NCI-H2081 (cell line): ENCODE measurements around the gene DUSP7.

Experiments
- DNase-seq, 2 experiments: peaks; one replicate each; lab custom pipeline; 2025; lab: John Stamatoyannopoulos, UW

DUSP7 gene

DNA sequence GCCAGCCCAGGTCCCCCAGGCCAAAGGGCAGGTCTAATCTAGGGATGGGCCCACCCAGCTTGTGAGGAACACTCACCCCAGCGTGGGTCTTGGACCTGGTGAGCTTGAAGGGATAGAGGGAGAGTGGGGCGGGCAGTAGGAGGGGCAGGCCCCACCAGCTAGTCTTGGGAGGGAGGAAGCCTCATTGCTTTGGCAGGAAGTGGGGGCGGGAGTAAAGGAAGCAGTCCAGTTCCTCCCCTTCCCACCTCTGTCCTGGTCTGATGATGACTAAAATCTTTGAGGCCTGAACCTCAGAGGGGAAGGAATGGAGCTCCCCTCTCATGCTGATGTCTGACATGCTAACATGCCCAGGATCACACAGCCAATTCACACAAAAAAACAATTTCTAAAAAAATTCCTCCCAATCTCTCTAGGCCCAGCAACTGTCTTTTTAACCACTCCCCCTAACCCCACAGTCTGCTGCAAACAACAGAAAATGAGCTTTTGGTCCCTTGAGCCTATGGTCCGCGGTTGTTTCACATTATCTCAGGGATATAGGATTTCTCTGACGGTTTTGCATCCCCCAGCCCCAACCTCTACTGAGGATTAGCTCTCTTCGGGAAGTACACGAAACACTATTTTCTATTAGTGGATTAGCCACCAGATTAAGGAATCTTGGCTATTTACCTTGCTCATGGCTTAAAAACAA lies 30.7 kb upstream of the DUSP7 start:
- DNase-seq = no peak

DNA sequence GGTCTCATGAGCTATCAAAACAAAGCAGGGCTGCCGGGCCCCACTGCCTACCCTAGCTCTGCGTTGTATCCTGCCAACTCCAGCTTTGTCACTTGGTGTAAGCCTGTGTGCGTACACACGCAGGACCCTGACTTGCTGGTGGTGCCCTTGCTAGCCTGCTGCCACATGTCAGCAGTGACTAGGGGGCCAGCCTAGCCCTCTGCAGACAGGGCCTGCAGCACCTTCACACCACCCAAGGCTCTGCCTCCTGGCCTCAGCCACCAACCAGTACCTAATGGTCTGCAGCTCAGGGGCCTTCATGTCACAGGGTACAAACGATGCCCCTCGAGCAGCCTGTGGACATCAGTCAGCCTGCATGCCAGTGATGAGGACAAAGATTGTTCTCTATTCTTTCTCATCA lies 30.1 kb upstream of the DUSP7 start:
- DNase-seq = no peak

DNA sequence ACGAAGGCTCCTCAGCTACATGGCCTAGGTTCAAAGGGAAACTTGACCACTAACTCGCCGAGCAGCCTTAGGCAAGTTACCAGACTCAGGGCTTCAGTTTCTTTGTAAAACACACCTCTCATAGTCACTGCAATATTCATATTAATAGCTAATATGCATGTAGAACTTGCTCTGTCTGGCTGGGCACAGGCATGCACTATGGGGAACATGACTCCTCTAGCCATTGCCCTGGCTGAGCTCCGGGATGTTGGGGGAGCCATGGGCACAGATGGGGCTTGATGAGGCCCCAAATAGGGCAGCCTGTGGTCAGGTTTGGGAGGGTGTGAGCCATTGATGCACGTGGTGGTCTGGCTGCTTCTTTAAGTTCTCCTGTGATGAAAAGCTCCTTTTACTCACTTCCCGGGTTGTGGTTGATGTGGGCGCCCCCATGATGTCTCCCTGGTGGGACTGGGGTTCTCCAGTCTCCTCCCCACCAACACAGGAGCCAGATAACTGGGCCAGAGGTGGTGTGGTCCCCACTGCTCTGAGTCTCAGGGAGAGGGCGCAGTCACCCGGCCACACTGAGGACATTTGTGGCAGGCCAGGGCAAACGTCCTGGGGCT lies 29.4 kb upstream of the DUSP7 start:
- DNase-seq = no peak

DNA sequence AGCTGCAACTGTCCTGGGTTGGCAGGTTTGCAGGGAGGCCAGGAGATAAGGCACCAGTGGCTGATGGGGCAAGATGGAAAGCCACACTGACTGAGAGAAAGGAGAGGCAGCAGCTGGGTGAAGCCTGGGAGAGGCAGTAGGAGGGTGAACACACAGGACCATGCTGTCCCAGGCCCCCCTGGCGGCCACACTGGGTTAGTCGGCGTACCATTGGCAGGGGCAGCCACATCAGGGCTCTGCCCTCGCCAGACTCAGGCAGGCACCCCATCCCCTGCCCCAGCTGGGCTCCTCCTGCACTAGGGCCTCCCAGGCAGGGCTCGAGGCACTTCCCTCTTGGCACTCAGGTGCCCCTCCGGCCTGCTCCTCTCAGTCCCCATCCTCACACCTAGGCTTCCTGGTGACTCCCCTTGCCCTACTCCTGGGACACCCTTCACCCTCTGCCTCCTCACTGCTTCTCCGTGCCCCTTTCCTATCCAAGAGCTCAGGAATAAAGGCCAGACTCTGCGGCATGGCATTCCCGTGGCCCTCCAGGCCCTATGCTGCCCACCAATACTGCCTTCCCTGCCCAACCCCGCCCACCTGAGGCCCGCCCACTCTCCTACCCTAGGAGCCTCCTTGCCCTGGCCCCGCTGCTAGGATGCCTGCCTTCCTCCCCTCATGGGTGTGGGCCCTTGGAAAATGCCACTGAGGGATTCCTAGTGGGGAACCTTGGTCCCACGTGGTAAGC lies 28.7 kb upstream of the DUSP7 start:
- DNase-seq = no peak

DNA sequence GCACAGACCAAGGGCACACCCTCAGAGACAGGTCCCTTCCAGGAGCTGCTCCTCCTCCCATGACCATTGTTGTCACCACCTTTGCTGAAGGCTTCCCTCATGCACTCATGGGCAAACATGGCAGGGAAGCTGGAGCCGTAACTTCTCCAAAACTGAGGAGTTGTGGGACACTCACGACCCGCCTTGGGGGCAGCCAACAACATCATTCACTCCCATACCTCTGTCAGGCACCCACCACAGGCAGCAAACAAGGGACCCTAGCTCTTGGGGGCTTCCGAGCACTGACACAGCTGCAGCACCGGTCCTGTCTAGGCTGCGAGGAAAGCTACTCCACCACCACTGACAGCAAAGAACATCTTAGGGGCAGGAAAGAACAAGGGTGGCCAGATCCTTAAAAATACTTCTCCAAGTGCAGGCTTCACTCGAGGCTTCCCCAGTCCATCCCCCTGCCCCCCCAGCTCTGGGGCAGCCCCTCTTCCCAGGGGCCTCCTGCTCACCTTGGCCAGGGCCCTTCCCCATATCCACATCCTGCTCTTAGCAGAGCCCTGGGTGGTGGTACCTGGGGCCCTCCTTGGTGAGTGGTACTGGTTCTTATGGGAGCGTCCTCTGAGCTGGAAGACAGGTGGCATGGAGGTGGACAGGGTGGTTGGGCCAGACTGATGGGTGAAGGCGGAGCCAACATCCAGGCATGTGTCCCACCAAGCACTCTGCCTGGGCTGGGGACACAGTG lies 28.0 kb upstream of the DUSP7 start:
- DNase-seq = no peak

DNA sequence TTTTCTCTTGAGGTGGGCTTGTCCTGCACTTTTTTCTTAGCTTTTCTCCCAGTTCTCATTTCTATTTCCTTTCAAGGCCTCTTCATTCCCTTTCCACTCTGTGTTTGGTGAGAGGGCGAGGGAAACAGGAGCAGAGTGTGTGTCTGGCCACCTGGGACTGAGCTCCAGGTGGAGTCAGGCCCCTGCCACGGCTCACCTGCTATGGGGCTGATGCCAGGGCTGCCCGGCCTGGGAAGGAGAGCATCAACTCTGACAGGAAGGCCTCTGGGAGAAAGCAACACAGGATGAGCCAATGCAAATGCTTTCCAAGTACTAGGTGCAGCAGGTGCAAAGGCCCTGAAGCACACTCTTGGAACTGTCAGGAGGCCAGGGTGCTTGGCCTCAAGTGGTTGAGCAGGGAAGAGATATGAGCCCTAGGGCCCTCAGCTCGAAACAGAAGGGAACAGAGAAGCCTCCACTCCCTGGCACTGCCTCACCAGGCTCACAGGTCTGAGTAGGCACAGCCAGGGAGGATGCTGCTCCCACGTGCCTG lies 27.3 kb upstream of the DUSP7 start:
- DNase-seq = no peak

DNA sequence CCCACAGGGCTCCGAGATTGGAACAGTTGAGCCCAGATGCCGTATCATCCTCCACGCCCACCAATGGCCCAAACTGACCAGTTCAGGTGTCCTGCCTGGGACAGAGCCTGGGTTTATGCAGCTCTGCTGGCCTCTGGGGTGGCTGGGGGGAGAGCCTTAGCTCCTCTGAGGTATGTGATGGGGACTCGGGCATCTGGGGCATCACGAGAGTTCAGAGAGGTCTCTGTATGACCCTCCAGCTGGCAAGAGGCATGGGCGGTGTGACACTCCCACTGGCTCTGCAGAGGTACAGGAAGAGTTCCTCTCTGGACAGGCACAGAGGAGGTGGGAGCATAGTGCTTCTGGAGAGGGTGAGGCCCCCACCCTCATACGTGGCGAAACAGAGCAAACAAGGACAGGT lies 26.6 kb upstream of the DUSP7 start:
- DNase-seq = no peak

DNA sequence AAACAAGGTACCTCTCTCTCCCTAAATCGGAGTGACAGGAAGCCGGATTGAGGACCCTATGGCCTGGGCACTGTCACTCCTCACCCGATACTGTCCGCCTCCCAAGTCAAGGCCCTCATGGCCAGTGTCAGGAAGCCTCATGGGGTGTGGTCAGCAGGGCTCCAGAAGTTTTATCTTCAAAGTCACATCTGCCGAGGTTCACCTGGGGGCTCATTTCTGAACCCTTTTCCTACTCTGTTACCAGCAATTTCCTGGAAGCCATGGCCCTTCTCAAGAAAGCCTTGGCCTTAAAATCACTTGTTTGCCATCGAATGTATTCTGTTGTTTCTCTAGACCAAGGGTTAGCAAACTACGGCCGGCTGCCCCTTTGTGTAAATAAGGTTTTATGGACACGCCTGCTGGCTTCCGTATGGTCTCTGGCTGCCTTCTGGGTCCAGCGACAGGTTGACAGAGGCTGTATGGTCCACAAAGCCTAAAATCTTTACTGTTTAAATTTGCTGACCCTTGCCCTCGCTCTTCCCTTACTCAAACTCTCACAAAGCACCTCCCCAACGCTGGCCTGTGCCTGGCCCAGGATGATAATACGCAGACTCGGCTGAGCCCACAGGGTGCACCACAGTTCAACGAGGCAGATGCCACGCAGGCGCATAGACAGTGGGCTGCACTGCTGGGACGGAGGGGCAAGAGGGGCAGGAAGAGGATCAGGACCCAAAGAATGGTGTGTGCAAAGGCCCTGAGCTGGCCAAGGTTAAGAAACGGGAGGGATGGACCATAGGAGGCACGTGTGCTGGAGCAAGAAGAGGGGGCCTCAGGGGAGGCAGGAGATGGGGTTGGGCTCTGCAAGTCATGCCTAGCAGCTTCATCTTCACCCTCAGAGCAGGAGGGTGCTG lies 24.7 kb upstream of the DUSP7 start:
- DNase-seq = no peak

DNA sequence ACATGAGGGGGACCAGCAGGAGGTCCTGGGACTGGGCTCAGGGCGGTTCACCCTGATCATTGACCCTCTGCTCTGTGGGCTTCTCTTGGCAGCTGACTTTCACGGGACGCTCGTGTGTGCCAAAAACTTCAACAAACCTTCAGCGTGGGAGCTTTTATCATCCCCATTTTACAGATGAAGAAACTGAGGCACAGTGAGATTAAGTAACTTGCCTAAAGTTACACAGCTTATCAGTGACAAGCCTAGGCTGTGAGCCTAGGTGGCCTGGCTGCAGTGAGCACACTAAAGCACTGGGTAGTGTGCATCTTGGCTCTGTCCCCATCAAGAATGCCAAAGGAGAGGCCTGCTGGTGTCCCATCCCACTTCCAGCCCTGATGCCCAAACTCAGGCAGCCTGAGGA lies 23.6 kb upstream of the DUSP7 start:
- no peak for DNase-seq

DNA sequence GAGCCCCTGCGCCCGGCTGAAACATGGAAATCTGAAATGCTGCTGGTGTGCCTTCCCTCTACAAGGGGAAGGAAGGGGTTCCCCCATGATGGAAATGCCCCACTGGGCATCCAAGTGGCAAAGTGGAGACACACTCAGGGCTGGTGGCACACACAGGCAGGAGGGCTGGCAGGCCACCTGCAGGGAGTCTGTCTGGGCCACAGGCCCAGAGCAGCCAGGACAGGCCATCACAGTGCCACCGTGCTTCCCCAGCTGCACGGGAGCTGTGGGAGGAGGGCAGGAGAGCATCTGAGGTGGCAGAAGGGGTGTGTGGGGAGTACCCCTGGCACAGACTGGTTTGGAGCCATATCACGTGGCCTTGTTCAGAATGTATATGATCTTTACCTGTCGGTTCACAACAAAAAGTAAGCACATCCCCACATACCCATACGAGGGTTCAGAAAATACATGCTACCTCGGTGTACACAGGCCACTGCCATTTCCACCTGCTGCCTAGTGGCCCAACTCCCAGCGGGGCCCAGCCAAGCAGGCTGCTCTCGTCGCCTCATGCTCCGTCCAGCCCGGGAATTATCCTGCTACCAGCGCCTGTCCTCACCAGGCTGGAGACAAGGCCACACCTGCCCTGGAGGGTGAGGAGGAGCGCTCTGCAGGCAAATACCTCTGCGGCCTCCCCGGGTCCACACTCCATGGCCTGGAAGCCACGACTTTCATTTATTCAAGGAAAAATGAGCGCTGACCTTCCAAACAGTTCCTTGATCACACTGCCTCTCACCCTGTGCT lies 22.6 kb upstream of the DUSP7 start:
- DNase-seq = no peak

DNA sequence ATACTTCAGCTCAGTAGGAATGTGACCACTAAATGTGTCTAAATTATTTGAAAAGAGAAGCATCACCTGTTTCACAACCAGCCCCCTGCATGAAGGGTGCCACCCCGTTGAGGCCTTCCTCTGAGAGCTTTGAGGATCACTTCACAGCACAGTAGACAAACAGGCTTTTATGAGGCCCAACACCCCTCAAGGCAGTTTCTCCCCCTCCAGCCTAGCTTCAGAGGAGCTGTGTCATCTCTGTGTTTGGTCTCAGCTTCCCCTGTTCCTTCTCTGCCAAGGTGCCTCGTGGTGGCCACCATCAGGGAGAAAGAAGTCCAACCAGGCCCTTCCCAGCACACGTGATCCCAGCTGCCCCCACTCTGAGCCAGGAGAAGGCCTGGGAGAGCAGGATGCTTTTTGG lies 21.6 kb upstream of the DUSP7 start:
- DNase-seq = no peak

DNA sequence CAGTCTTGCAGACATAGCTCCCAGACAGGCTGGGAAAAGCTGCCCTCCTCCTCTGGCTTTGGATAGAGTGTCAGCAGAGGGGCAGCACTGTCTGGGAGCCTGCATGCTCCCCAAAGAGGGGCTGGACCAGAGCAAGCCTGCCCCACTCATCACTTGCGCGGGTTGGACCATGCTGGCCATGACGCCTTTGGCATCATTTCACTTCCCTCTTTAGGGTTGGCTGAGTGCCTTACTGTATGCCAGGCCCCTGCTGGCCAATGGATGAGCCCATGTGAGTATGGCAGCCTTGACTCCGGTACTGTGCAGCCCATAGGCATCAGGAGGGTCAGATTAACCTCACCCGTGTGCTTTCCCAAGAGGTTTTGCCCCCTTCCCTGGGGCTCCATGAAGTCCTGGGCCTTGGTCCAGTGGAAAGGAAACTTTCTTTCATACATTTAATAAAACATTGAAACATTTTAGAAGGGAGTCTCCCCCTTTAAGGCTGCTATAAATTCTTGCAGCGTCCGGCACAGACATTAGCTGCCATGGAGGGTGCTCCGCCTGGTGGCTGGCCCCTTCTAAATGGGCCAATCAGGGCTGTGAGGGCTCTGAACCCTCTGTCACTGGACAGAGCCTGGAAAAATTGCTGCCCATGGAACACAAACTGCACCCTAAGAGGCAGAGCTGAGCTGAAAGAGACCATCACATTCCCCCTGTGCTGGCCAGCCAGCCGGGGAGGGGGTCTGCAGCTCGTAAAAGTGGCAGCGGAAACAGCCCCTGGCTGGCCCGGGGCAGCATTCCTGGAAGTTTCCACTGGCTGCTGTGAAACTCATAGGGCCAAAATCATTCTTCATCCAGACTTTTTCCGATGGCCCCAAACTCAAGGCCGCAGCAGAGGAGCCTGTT lies 20.8 kb upstream of the DUSP7 start:
- no peak for DNase-seq

DNA sequence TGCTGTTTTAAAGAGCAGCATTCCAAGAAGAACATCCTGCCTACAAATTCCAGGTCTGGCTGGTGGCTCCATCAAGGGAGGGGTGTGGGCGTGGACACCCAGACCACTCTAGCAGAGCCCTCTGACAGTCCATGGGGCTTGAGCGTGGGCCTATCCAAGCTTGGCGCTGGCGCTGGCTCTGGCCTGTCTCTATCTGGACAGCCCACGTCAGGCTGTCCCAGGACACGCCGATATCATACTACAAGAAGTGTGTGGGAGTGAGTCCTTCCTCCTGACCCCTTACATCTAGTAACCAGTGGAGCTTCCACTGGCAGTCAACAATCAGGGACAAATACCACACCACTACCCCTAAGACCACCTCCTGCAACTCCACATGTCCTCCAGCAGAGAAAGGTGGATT lies 17.1 kb upstream of the DUSP7 start:
- no peak for DNase-seq

DNA sequence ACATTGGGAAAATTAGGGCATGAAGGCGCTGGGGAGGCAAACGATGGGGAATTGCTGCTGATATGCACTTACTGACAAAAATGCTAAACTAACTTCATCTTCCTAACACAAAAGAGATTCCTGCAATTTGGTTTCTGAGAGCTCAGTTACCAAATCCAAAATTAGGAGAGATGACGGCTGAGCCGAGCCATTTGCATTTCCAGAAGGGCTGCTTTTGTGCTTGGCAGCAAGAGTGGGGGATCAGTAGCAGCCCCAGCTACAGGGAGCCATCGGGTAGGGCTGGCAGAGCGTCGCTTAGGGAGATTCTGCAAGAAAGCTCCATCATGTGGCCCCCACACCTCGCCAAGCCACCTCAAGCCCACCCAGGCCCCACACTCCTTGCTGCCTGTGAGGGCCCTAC lies 16.1 kb upstream of the DUSP7 start:
- DNase-seq = no peak

DNA sequence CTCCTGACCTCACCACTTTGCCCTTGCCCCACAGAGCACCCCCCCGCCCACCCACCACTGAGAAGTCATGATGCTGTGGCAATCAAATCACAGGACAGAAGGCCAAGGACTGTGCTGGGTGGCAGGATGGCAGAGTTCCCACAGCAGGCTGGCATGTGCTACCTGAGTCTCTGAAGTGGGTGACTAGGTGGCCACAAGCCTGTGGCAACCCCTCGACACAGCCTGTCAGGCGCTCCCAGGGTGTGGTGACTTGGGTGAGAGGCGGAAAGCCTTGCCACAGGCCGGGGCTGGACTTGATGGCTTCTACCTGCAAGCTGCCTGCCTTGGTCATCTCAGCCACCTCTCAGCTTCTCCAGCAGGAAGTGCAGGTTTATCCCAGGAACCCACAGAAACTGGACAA lies 15.6 kb upstream of the DUSP7 start:
- no peak for DNase-seq

DNA sequence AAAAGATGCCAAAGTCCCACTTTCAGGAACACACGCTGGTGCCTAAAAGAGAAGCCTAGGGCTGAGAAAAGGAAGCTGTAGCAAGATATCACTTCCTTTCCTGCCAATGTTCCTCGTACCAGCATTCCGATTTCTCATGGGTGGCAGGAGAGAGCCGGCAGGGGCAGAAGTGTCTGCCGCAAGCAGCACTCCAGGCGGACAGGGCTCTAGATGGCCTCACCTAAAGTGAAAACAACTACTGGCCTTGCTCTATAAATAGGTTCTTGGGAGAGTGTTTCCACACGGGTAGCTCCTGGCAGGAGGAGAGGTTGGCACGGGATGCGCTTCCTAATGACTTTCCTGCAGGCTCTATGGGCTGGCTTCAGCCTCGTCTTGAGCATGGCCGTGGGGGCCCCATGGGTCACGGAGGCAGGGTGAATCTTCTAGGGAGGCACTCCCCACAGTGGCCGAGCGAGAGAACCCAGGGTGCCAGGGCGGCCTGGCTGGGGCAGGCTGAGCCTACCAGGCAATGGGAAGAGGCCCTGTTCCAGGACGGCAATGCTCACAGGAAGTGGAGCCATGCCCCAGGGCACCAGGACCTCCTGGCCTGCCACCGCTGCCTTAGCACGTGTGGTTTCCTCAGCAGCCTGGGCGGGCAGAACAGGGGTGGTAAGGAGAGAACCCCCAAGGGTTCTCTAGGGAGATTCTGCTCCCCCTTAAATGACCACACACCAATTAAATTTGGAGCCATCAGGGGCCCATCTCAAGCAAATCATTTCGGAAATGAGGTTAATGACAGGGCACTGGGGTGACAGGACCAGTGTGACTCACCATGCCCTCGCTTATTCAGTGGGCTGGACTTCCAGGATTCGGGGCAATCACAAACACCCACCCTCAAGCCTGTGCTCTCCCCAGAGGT lies 14.6 kb upstream of the DUSP7 start:
- no peak for DNase-seq

DNA sequence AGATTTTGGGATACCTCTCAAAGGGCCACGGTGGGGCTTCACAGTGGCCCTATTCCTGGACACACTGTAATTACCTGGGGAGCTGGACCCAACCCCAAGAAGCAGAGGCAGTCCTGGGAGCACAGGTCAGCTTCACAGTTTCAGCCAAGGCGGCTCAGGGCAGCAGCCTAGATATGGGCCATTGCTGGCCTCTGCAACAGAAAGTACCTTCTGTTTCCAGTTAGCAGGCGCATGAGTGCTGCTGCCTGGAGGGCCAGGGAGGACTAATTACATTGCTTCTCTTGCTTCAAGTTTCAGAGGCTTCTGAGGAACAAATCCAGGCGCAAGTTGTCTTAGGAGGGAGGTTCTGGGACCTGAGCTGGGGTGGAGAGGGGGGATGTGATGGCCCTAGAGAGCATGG lies 13.5 kb upstream of the DUSP7 start:
- DNase-seq = no peak

DNA sequence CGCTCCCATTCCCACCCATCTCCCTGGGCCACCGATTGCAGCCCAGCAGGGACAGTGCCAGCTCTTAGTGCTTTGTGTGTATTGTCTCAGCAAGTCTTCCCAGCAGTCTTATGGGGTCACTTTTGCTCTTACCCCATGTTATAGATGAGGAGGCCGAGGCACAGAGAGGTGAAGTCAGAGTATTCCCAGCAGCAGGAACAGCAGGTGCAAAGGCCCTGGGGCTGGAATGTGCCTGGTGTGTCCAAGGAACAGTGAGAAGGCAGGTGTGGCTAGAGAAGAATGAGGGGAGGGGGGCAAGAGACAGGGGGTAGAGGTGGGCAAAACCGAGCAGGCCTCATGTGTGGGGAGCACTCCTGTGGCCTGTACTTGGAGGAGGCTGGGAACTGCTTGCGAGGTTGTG lies 12.8 kb upstream of the DUSP7 start:
- DNase-seq = no peak

DNA sequence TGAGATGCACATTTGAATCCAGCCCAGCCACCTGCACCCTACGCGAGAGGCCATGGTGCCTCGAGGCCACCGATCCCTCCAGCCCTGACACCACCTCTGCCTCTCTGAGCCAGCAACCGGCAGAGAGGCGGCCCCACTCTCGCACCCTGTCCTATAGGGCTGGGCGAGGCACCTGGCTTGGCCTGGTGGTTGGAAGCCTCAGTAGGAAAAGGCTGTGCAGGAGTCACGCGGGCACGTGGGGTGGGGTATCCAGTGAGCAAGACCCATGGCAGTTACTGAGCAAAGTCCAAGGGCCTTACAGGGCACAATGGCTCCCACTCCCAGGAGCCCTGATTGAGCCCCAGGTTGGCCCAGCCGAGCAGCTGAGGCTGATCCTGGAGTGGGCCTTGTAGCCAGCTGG lies 12.4 kb upstream of the DUSP7 start:
- no peak for DNase-seq
